Heart right ventricle (tissue), 16 donors: ENCODE measurements around the gene FASN. TPM values are rescaled to one million over a fixed set of nuclear protein-coding genes. Genes with fewer than 3 reads are reported as not detected.

Source experiments
- ATAC-seq, 8 donors: fragments of 200-7000 bp; cut with Tn5 transposase; one replicate each; pipeline ENCODE4 v1.9.1; 2020; ENCODE audit warnings: mild to moderate bottlenecking in 8 of 8, moderate library complexity in 8 of 8, moderate number of reproducible peaks in 1 of 8
- DNase-seq, 2 donors: peaks; one replicate each; pipeline ENCODE4 v3.0.0-alpha.2; 2020
- H3K27ac ChIP-seq, 10 donors: fragments of 200-600 bp; sonication (generic) in 2 of 10; one replicate each; pipeline versions ENCODE4 v1.5.0 to v1.8.0; 2020 to 2022; ENCODE audit warnings: mild to moderate bottlenecking in 3 of 10
- H3K27me3 ChIP-seq, 7 donors: fragments of 200-600 bp; one replicate each; pipeline ENCODE4 v1.8.0; 2021 to 2022; ENCODE audit warnings: mild to moderate bottlenecking in 2 of 7
- H3K36me3 ChIP-seq, 9 donors: fragments of 200-600 bp; sonication (generic) in 1 of 9; one replicate each; pipeline versions ENCODE4 v1.5.0 to v1.8.0; 2020 to 2022; ENCODE audit warnings: mild to moderate bottlenecking in 2 of 9
- H3K4me1 ChIP-seq, 9 donors: fragments of 200-600 bp; sonication (generic) in 1 of 9; one replicate each; pipeline versions ENCODE4 v1.5.0 to v1.8.0; 2020 to 2022; ENCODE audit warnings: mild to moderate bottlenecking in 4 of 9
- H3K4me3 ChIP-seq, 10 donors: fragments of 200-600 bp; sonication (generic) in 2 of 10; one replicate each; pipeline versions ENCODE4 v1.5.0 to v1.8.0; 2020 to 2022; ENCODE audit warnings: mild to moderate bottlenecking in 7 of 10, moderate library complexity in 2 of 10
- H3K9me3 ChIP-seq, 11 donors: fragments of 200-600 bp in 10 of 11; sonication (generic) in 2 of 11; one replicate each; pipeline versions ENCODE4 v1.5.0 to v1.8.0; 2013 to 2022; ENCODE audit warnings: mild to moderate bottlenecking in 2 of 11, control low read depth in 1 of 11, moderate library complexity in 1 of 11
- CTCF ChIP-seq, 9 donors: fragments of 200-600 bp; sonication (generic) in 2 of 9; IDR thresholded peaks; one replicate each; pipeline versions ENCODE4 v1.5.0 to v1.8.0; 2021 to 2022; ENCODE audit warnings: antibody characterized with exemption in 9 of 9, mild to moderate bottlenecking in 5 of 9, moderate library complexity in 1 of 9
- WGBS, 2 donors: extraction: QIAGEN DNeasy Blood & Tissue Kit; methylation state at CpG; one replicate each; pipeline ENCODE4 v1.1.7; 2013; ENCODE audit warnings: inconsistent platforms in 1 of 2; 5-methylcytosine and 5-hydroxymethylcytosine counted together
- intact Hi-C, 10 donors: fragments of 100-400 bp; cut with DNase I; formaldehyde crosslinking; loops; one replicate each; pipeline versions ENCODE4 v1.11.1 to v1.14.2; 2022
- polyA plus RNA-seq, 2 donors: library from polyadenylated mRNA; stranded (reverse); fragments of 200-250 nt; gene quantifications; one replicate each; pipeline ENCODE4 v1.2.3, GENCODE V29; 2013
- total RNA-seq, 10 donors: library from RNA; stranded (reverse); fragmentation: NEBNext Ultra II Directional in 3 of 10; extraction: Animal tissue kit (Norgen Biotek cat#: 25700) in 3 of 10; gene quantifications; one replicate each; pipeline versions ENCODE4 v1.2.1 to v1.2.4, GENCODE V29; 2021 to 2023
- donor health status: Arrhythmogenic right ventricular cardiomyopathy.
- donor health status: ischemic (EF 13 %, LVEDD 7.1; RV severe dilation, severe dysfunction).
- donor health status: healthy with polysubstance abuse.
- donor health status: DM: no; HTN: yes; CAD: no.
- donor health status: DM: no; HTN: no; CAD: no.
- donor health status: ischemic (EF 25% LVEDD 6.9; RV normal size, moderate dysfunction).
- donor health status: ischemic (EF 25% LVEDD 5.7; RV mildly dilated, moderate dysfunction).
- donor health status: healthy.
- donor health status: DM: yes; HTN: yes; CAD: no.
- donor health status: Ischemic cardiomyopathy.
- donor health status: ischemic (EF 35%, LVEDD 5.7; RV mildly dilated, moderate dysfunction).
- donor health status: nonischemic (EF 11% LVEDD 7.7; RV severe dilation, severe dysfunction).
- donor health status: DM: yes; HTN: yes; CAD: no.
- donor health status: PGD.
- donor health status: ischemic (EF 29% LVEDD 5.4; RV normal size, mild dysfunction).
- donor health status: nonischemic (EF 23%, LVEDD 6.1; RV moderate dilation, normal function).

Gene FASN
- total and polyA plus RNA-seq, 12 donors, result 9.0 to 62.4 (median 20.4) TPM

GRCh38 chr17:82100502-82101298 lies 2.7 kb upstream of the FASN start:
- H3K9me3 ChIP-seq, result no peaks in the 10 kb centered on the region
- TF ChIP-seq CTCF (IDR thresholded peaks at IDR 0.05), result no peak
- ATAC-seq (no peak), DNase-seq (peak in 1 of 2 donors; percentile 14)
- intact Hi-C loops, result loop anchor here in 2 of 10 donors (5.0 to 10.0 kb wide), 2 partner anchors 56 to 68 kb away; partner anchors contain the start of gene RAC3 (in 1 of the 2)
- peaks cover 0 to 6% (median 0%) of the 10 kb centered on the region in 9 donors for H3K36me3 ChIP-seq
- peak overlapping the region in 6 of 10 donors; percentile 30 to 100 (median 70) for H3K27ac ChIP-seq
- peaks cover 13 to 58% (median 43%) of the 10 kb centered on the region in 9 donors for H3K4me1 ChIP-seq
- WGBS, 2 donors, result 89 to 90% methylated on average over 35 of the region's 35 CpGs
- H3K27me3 ChIP-seq, result no peaks in the 10 kb centered on the region
- no peak overlapping the region for H3K4me3 ChIP-seq

- peaks cover 0 to 22% (median 6%) of the 10 kb centered on the region in 9 donors for H3K36me3 ChIP-seq
- no peak for DNase-seq
- H3K9me3 ChIP-seq, result no peaks in the 10 kb centered on the region
- H3K4me1 ChIP-seq, result peaks cover 13 to 53% (median 37%) of the 10 kb centered on the region in 9 donors
- H3K27ac ChIP-seq, result peak overlapping the region; percentile 89 to 100 (median 95)
- ATAC-seq, result peak in 6 of 8 donors; percentile 1 to 4 (median 2)
- peak overlapping the region; percentile 33 to 93 (median 86) for H3K4me3 ChIP-seq
- TF ChIP-seq CTCF (IDR thresholded peaks at IDR 0.05), result no peak
- intact Hi-C loops, result loop anchor here in 4 of 10 donors (1.0 to 5.0 kb wide), 3 partner anchors 47 to 62 kb away; partner anchors contain the start of genes DCXR (in 3 of the 4), GPS1 (in 1 of the 4) and RFNG (in 1 of the 4)
- no peaks in the 10 kb centered on the region for H3K27me3 ChIP-seq
- 22 to 23% methylated on average over 68 to 80 of the region's 80 CpGs for WGBS, 2 donors
Observed at GRCh38 chr17:82098939-82099763, 1.1 kb upstream of the FASN start.

- peaks cover 13 to 43% (median 30%) of the 10 kb centered on the region in 9 donors for H3K4me1 ChIP-seq
- 0% methylated on average over 17 to 36 of the region's 36 CpGs for WGBS, 2 donors
- ATAC-seq (no peak), DNase-seq (no peak)
- H3K27ac ChIP-seq, result peak overlapping the region; percentile 89 to 100 (median 95)
- H3K27me3 ChIP-seq, result no peaks in the 10 kb centered on the region
- intact Hi-C loops, result loop anchor here in 4 of 10 donors (1.0 to 5.0 kb wide), 3 partner anchors 46 to 61 kb away; partner anchors contain the start of genes DCXR (in 3 of the 4), GPS1 (in 1 of the 4) and RFNG (in 1 of the 4)
- peaks cover 0 to 35% (median 19%) of the 10 kb centered on the region in 9 donors for H3K36me3 ChIP-seq
- peak overlapping the region; percentile 65 to 93 (median 86) for H3K4me3 ChIP-seq
- no peaks in the 10 kb centered on the region for H3K9me3 ChIP-seq
- no peak for TF ChIP-seq CTCF (IDR thresholded peaks at IDR 0.05)
Observed at GRCh38 chr17:82097919-82098168, 192 bp downstream of the FASN start.
